ENCODE data around the gene WDR5B. TPM values are rescaled to one million over a fixed set of nuclear protein-coding genes. Genes with fewer than 3 reads are reported as not detected.

Gene WDR5B
- total and polyA plus RNA-seq, 2 of the 8 experiments (the other 6 are each of a cell fraction or from before 2014, with no cell fraction given): 1.9 to 3.5 TPM

- Histone ChIP-seq H3K9me3 (ENCODE audit: insufficient read depth in 2 of 2, low read depth in 1 of 2, low read length in 1 of 2) (no peaks in the 10 kb centered on the region), H2BK20ac (ENCODE audit: low read length) (no peak within 1 kb of the TSS), H2AK5ac (ENCODE audit: low read depth, low read length) (no peak within 1 kb of the TSS), H4K8ac (ENCODE audit: extremely low read depth, insufficient read depth, low read length) (peak within 1 kb of the TSS; percentile 99), H3K56ac (replicated peaks; ENCODE audit: insufficient read length, low read depth, low read length) (peak within 1 kb of the TSS; percentile 74), H4K5ac (ENCODE audit: insufficient read length, low read depth, low read length) (peak within 1 kb of the TSS; percentile 98), H3K23me2 (ENCODE audit: low read depth, low read length) (peaks cover 11% of the 10 kb centered on the region), H3K9ac (replicated peaks in 1 of 4; ENCODE audit: extremely low read depth in 1 of 4, low read depth in 3 of 4, low read length in 3 of 4) (peak within 1 kb of the TSS; percentile 86 to 96 (median 90)), H2BK120ac (replicated peaks; ENCODE audit: low read depth, low read length) (no peak within 1 kb of the TSS), H2BK12ac (ENCODE audit: low read depth, low read length) (no peak within 1 kb of the TSS; the same call in 1 of the 2 replicates), H3K4ac (replicated peaks; ENCODE audit: insufficient read length, low read depth, low read length) (peak within 1 kb of the TSS; percentile 88), H3K27ac (ENCODE audit: low read depth, low read length) (peak within 1 kb of the TSS; percentile 80), H3K27me3 (replicated peaks in 1 of 4; ENCODE audit: control insufficient read depth in 3 of 4, extremely low read depth in 1 of 4, insufficient read depth in 3 of 4, low read length in 3 of 4) (no peaks in the 10 kb centered on the region), H3K4me2 (ENCODE audit: insufficient read depth in 1 of 2, low read depth in 2 of 2, low read length in 2 of 2) (peak within 1 kb of the TSS; percentile 85), H3K36me3 (ENCODE audit: control insufficient read depth in 2 of 4, insufficient read depth in 4 of 4, low read length in 3 of 4) (peaks cover 0 to 7% (median 1%) of the 10 kb centered on the region in 4 experiments; a peak in 2 of 8 replicates), H3K79me1 (ENCODE audit: low read depth, low read length) (no peaks in the 10 kb centered on the region; the same call in 1 of the 2 replicates), H3K14ac (ENCODE audit: insufficient read length) (no peak within 1 kb of the TSS), H3K23ac (ENCODE audit: insufficient read length) (no peak within 1 kb of the TSS), H3K79me2 (ENCODE audit: control insufficient read depth in 1 of 2, insufficient read depth in 2 of 2, low read length in 2 of 2) (peaks cover 3 to 72% of the 10 kb centered on the region in 2 experiments; a peak in 3 of 4 replicates), H3K18ac (ENCODE audit: extremely low read depth, low read length) (peak within 1 kb of the TSS; percentile 88), H3K4me1 (replicated peaks in 1 of 4; ENCODE audit: control insufficient read depth in 3 of 4, insufficient read depth in 4 of 4, low read length in 3 of 4) (peaks cover 0 to 6% (median 3%) of the 10 kb centered on the region in 4 experiments; a peak in 4 of 7 replicates), H2AFZ (ENCODE audit: low read length) (peak within 1 kb of the TSS; percentile 90), H4K91ac (replicated peaks; ENCODE audit: insufficient read length, low read length) (peak within 1 kb of the TSS; percentile 84), H2BK15ac (ENCODE audit: low read length) (no peak within 1 kb of the TSS), H2BK5ac (ENCODE audit: low read depth, low read length) (peak within 1 kb of the TSS; percentile 76), H4K20me1 (replicated peaks in 1 of 2; ENCODE audit: control insufficient read depth in 1 of 2, insufficient read depth in 2 of 2, low read length in 2 of 2) (no peaks in the 10 kb centered on the region), H3K4me3 (ENCODE audit: extremely low read depth in 1 of 4, insufficient read depth in 2 of 4, low read depth in 3 of 4, low read length in 4 of 4) (peak within 1 kb of the TSS; percentile 78 to 96 (median 94))
- WGBS, 2 experiments (ENCODE audit: extremely low coverage in 1 of 2, insufficient coverage in 1 of 2, insufficient read length in 1 of 2, insufficient replicate concordance in 2 of 2, low coverage in 1 of 2, low lambda C conversion rate in 2 of 2, missing lambda C conversion rate in 1 of 2): 4% methylated on average over 38 of the region's 52 CpGs; no CpG with 5 or more reads in 1 of the 2 experiments
- POLR2A ChIA-PET (ENCODE audit: partially characterized antibody): interaction anchor here (0.6 to 3.2 kb wide), 17 partner anchors 9 to 1339 kb away, joined by 3 to 29 read pairs (median 4); partner anchors contain the start of genes HSPBAP1, KPNA1 and WDR5B
- peak; percentile 84 to 92 for DNase-seq (ENCODE audit: low read depth in 1 of 2, low spot score in 2 of 2)
- FAIRE-seq: no peak
- CTCF ChIA-PET (ENCODE audit: partially characterized antibody): interaction anchor here (0.7 to 3.2 kb wide), 13 partner anchors 9 to 576 kb away, joined by 3 to 19 read pairs (median 3); partner anchors contain the start of gene WDR5B
- TF ChIP-seq ATF3 (IDR thresholded peaks at IDR 0.05; ENCODE audit: insufficient read depth, low read depth, low read length): no peak
- TF ChIP-seq SIRT6 (IDR thresholded peaks at IDR 0.05; ENCODE audit: low read length): no peak
- TF ChIP-seq TAF7 (optimal IDR thresholded peaks at IDR 0.05; ENCODE audit: borderline replicate concordance, low read depth, low read length): no peak
- TF ChIP-seq TCF12 (IDR thresholded peaks at IDR 0.05; ENCODE audit: low read depth, low read length): no peak
- peak; percentile 78 for TF ChIP-seq MAX (IDR thresholded peaks at IDR 0.05)
- no peak for TF ChIP-seq GABPA (IDR thresholded peaks at IDR 0.05; ENCODE audit: borderline replicate concordance, insufficient read depth, low read length)
- no peak for TF ChIP-seq SRF (IDR thresholded peaks at IDR 0.05; ENCODE audit: low read depth, low read length)
- no peak for TF ChIP-seq JUN (IDR thresholded peaks at IDR 0.05; ENCODE audit: low read depth, low read length)
- TF ChIP-seq KDM1A (IDR thresholded peaks at IDR 0.05; ENCODE audit: borderline replicate concordance, low read length): no peak
These were observed 31.8 kb downstream of the WDR5B start, which contains the start of gene FAM162A for GRCh38 chr3:122383771-122384697. FAM162A (plus strand) TSS chr3:122384182; CDS start chr3:122384266, 84 bp downstream.
